HCT116 (cell line): ENCODE results near the gene DCUN1D2.

Experiments used
- CTCF ChIP-seq, 3 experiments: fragments of 200-600 bp in 1 of 3; sonication (generic) in 1 of 3; IDR thresholded peaks in 2 of 3; conservative IDR thresholded peaks in 1 of 3; 2 replicates each; pipeline ENCODE4 v1.5.1; 2012 to 2017; ENCODE audit warnings: low read depth in 2 of 3, low read length in 2 of 3, antibody characterized with exemption in 1 of 3, borderline replicate concordance in 1 of 3, control low read depth in 1 of 3, mild to moderate bottlenecking in 1 of 3, mixed read lengths in 1 of 3, mixed run types in 1 of 3, moderate library complexity in 1 of 3; ENCODE audit not compliant: insufficient read depth in 1 of 3
- EZH2phosphoT487 ChIP-seq: fragments of 200-600 bp; IDR thresholded peaks from 2 replicates; pipeline ENCODE4 v1.6.1; 2018; ENCODE audit warnings: antibody characterized with exemption, borderline replicate concordance
- POLR2AphosphoS5 ChIP-seq: IDR thresholded peaks from 2 replicates; pipeline ENCODE4 v1.6.1; 2011; ENCODE audit warnings: mild to moderate bottlenecking, low read depth, low read length, moderate library complexity
- RAD21 ChIP-seq: IDR thresholded peaks from 2 replicates; pipeline ENCODE4 v1.6.1; 2012; ENCODE audit warnings: low read depth, mild to moderate bottlenecking
- REST ChIP-seq: IDR thresholded peaks from 2 replicates; pipeline ENCODE4 v1.6.1; 2012; ENCODE audit warnings: low read depth

- TF ChIP-seq REST (no peak), CTCF (IDR thresholded peaks at IDR 0.05 in 2 of 3, conservative IDR thresholded peaks at IDR 0.05 in 1 of 3; ENCODE audit: borderline replicate concordance in 1 of 3, insufficient read depth in 1 of 3, low read depth in 2 of 3, low read length in 2 of 3) (no peak), POLR2AphosphoS5 (no peak), RAD21 (no peak), EZH2phosphoT487 (no peak)
These were observed 16.4 kb upstream of the DCUN1D2 start for GRCh38 chr13:113506871-113507388.
